HG03354 (cell line): Measurements from ENCODE around the gene MYH11.
A peak's percentile ranks its signal among the peaks of the same experiment; 100 is the strongest.

Experiments used
- ATAC-seq: cut with Tn5 transposase; IDR thresholded peaks from one replicate; pipeline ENCODE4 v1.9.1; 2021; ENCODE audit warnings: mild to moderate bottlenecking; ENCODE audit not compliant: unreplicated experiment, poor library complexity, severe bottlenecking

Gene MYH11

DNA sequence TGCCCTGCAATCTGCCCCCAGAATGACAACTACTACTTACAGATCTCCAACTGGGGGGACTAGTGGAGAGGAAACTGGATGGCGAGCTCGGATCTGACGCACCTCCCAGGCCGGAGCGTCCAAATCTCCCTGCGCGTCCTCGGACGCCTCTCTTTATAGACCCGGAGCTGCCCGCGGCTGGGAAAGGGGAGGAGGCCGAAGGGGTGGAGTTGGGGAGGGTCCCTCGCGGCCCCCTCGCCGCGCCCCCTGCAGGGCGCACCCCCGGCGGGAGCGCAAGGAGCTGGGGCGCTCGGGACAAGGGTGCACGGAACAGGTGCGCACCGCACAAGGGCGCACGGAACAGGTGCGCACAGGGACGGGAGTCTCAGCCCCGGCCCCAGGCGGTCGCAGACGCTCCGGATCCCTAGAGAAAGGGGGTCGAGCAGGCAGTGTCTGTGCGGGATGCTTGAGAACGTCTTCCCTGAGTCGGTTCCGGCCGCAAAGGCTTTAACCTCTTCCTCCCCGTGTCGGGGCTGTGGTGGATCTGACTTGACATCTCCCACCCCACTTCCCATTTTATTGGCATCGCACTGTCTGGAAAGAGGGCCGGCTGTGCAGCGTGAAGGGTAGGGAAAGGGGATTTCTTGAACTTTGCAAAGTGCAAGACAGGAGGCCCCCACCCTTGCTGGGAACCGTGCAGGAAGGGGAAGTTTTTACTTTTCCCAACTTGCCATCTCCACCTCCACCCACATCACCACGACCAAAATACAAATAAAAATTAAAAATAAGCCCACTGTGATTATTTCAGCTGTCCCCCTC is at the start of gene MYH11:
TSS of gene MYH11 (minus strand) at position 128 of the 798 bp plus-strand sequence. CDS start 18,776 bp downstream, outside the sequence.
- ATAC-seq = no peak

- no peak for ATAC-seq
Measured at GRCh38 chr16:15906439-15906838, 49.6 kb upstream of the MYH11 start.

- ATAC-seq = no peak
Measured at GRCh38 chr16:15903960-15904359, 47.1 kb upstream of the MYH11 start.

DNA sequence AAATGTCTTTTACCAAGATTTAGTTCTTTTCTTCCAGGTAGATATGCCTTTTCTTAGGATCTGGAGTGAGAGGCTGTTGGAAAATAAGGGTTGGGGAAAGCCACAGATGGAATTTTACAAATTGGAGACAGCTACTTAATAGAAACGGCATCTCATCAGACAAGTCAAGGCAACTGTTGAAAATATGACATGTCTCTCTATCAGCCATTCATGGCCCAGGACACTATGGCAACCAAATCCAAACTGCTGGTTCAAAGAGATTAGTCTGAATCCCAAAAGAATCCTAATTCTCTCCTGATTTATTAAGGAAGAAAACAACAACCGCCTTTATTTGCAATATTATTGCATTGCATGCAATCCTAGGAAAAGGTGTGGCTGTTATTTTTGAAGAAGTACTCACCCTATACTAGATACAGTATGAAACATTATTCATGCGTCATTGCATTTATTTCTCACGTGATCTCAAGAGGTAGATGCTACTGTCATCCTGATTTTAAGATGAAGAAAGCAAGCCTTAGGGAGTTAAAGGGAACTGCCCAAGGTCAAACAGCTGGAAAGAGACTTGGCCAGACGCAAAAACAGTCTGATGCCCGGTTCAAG is 44.2 kb upstream of the MYH11 start:
- no peak for ATAC-seq

DNA sequence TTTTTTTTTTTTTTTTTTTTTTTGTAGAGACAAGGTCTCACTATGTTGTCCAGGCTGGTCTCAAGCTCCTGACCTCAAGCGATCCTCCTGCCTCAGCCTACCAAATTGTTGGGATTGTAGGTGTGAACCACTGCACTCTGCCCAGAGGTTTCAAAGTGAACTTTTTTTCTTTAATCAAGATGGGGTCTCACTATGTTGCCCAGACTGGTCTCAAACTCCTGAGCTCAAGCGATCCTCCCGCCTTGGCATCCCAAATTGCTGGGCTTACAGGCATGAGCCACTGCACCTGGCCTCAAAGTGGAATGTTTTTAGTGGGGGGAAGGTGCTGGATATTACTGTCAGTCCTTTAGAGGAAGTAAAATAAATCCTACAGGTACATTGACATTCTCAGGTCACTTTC is 43.5 kb upstream of the MYH11 start:
- ATAC-seq = no peak

DNA sequence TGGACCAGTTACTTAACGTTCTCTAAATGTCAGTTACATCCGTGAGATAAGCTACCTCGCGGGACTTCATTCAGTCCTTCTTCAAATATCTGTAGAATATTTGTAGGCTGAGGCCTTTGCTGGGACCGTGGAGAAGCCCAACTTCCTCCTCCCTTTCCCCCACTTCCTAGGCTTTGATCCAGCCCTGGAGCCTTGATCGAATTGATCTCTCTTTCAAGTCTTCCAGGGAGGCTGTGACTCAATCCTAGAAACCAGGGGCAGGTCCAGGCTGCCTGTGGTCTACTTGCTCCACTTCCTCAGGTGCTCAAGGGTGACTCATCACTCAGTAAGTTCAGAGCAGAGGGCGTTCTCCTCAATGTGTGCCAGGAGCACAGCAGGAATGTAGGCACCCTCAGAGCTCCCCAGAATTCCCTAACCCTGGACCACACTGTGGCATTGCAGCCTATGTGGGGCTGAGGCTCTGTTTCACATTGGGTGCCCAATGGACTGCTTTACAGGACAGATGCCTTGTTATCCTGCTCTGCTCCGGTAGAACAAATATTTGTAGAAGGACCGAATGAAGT is 42.8 kb upstream of the MYH11 start:
- no peak for ATAC-seq

DNA sequence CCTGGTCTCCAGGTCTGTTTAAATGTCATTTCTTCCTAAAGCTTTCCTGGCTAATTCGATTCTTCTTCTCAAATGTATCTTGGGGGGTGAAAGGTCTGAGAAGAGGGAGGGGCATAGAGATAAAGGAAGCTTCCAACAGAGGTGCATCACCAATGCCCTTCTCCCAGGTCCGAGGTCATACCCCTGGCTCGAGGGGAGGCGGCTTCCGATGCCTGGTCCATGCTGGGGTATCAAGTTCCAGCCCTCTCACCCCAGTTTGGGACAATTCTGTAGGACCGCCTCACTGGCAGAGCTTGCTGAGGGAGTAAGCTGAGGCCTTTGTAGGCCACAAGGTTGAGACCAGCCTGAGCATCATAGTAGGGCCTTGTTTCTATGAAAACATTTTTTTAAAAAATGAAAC is 41.8 kb upstream of the MYH11 start:
- no peak for ATAC-seq

- ATAC-seq = peak; percentile 68
Measured at GRCh38 chr16:15897834-15898254, 41.0 kb upstream of the MYH11 start.

DNA sequence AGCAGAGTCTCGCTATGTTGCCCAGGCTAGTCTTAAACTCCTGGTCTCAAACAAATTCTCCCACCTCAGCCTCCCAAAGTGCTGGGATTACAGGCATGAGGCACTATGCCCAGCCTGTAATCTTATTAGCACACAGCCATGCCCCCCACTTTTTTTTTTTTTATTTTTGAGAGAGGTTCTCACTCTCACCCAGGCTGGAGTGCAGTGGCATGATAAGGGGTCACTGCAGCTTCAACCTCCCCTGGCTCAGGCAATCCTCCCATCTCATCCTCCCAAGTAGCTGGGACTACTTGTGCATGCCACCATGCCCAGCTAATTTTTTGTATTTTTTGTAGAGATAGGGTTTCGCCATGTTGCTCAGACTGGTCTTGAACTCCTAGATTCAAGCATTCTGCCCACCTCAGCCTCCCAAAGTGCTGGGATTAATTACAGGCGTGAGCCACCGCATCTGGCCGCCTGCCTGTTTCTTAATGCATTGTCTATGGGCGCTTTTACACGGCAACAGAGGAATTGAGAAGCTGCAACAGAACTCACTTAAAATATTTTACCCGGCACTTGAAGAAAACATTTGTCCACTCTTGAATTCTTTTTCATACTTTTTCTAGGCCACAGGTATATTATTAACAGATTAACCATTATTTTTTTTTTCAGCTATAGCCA is 40.4 kb upstream of the MYH11 start:
- no peak for ATAC-seq

- ATAC-seq = no peak
Measured at GRCh38 chr16:15894571-15895374, 37.9 kb upstream of the MYH11 start.

- ATAC-seq = no peak
Measured at GRCh38 chr16:15891508-15891907, 34.7 kb upstream of the MYH11 start.

DNA sequence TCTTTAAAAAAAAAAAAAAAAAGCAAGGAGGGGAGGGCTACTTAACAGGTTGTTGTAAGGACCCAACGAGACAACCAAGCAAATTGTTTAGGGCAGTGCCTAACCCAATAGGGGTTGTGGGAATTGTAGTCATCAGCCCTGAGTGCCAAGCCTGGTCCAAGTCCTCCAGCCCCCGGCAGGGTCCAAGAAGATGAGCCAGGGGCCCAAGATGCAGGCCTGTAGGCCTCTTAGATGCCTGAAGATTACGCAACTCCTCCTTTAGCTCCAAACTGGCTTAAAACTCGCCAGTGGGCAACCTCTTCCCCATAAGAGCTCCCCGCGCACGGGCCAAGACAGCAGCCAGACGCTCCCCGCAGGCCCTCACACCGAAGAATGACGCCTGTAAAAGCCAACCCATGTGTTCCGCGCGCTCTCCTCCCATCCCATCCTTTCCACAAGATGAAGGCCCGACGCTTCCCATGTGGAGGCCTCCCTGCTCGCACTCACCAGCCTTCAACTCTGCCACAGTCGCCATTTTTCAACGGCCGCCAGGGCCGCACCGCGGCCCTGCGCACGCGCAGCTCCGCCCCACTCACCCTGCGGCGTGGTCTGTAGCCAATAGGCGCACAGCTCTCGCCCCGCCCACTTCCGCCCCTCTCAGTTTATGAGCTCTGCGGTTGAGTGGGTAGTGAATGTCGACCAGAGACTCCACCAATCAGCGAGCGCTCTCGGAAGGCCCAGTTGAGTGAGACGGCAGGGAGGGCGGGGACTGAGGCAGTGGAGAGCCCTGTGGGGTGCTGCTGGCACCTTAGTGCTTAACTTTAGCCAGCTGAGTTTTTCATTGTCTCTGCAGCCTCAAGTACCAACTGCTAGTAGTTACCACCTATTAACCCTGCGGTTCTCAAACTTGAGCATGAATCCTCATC is 31.5 kb upstream of the MYH11 start, which contains the start of gene CEP20:
TSS of gene CEP20 (minus strand) at position 532 of the 905 bp plus-strand sequence. CDS start at position 514, 18 bp downstream.
- peak; percentile 98 for ATAC-seq

DNA sequence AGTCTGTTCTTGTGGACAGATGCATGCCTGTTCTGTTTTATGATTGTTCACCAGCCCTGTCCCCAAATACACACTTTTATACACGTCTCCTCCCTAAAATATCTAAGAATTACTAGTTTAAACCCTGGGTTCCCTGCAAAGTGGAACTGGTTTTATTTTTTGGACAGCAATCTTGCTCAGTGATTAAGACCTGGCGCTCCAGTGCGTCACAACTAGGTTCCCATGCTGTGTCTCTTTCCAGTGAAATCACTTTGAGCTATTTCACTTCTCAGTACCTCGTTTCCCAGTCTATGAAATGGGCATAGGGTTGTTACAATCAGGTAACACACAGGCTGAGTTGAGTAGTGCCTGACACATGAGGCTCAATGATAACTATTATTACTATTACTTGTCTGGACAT is 30.5 kb upstream of the MYH11 start:
- ATAC-seq = no peak

GRCh38 chr16:15886078-15886477 is 29.2 kb upstream of the MYH11 start:
- no peak for ATAC-seq

DNA sequence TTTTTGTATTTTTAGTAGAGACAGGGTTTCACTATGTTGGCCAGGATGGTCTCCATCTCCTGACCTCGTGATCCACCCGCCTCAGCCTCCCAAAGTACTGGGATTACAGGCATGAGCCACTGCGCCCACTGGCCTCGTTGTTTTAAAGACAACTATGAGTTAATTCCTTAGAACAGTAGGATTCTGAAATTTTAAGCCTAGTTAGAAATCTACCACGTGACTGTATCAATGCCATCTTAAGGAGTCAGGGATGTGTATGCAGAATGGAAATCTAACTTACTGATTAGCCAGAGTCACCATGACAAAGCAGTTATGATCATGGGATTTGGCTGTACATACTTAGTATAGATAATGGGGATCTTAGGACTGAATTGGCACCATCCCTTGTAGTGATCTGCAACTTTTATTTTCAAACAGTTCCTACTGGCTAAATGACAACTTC is 28.8 kb upstream of the MYH11 start:
- no peak for ATAC-seq

DNA sequence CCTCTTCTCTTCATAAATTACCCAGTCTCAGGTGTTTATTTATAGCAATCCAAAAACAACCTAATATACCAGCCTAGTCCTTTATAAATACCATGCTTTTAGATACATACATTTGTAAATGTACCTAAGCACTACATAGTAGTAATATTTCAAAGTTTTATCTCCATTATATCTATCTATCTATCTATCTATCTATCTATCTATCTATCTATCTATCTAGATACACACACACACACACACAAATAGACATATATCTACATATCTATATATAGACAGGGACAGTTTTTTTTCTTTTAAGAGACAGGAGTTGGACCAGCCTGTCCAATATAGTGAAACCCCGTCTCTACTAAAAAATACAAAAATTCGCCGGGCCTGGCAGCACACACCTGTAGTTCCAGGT is 25.7 kb upstream of the MYH11 start:
- no peak for ATAC-seq

DNA sequence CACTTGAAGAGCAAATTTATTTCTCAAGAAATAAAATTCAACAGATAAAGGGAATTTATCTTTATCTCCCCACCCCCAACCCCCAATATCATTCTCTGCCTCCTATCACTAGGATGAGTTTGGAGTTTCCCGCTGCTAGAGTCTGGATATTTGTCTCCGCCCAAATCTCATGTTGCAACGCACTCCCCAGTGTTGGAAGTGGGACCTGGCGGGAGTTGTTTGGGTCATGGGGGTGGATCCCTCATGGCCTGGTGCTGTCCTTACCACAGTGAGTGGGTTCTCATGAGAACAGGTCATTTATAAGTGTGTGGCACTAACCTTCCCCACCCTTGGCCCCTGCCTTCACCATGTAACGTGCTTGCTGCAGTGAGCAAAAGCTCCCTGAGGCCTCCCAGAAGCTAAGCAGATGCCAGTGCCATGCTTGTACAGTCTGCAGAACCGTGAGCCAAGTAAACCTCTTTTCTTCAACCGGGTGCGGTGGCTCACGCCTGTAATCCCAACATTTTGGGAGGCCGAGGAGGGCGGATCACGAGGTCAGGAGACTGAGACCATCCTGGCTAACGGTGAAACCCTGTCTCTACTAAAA is 25.1 kb upstream of the MYH11 start:
- ATAC-seq = no peak
